AG04450 (cell line): ENCODE results near the gene GRK2. TPM values are rescaled to one million over a fixed set of nuclear protein-coding genes. Genes with fewer than 3 reads are reported as not detected.

Experiments
- CTCF ChIA-PET: fragments of 300-600, 350-600 bp; formaldehyde crosslinking; extraction: SDS; loops from one replicate; lab custom pipeline; 2022; ENCODE audit warnings: antibody characterized with exemption, inconsistent platforms; lab: Charles Lee
- POLR2A ChIA-PET: fragments of 350-600 bp; formaldehyde crosslinking; extraction: SDS; loops from one replicate; lab custom pipeline; 2021; ENCODE audit warnings: antibody characterized with exemption, inconsistent platforms; lab: Yijun Ruan, JAX
- DNase-seq: peaks from one replicate; pipeline ENCODE4 v3.0.0-alpha.2; 2011; ENCODE audit warnings: low read depth, low spot score
- H3K27ac ChIP-seq: one replicate; pipeline ENCODE4 v1.5.1; 2012; ENCODE audit warnings: low read depth, low read length, control low read depth
- H3K27me3 ChIP-seq: one replicate; pipeline ENCODE4 v1.6.0; 2012; ENCODE audit warnings: low read length; ENCODE audit not compliant: control insufficient read depth, insufficient read depth
- H3K4me3 ChIP-seq: 2 replicates; pipeline ENCODE4 v1.5.1; 2011; ENCODE audit warnings: mild to moderate bottlenecking, low read depth, low read length, control low read depth
- H3K9me3 ChIP-seq: 2 replicates; pipeline ENCODE4 v1.5.1; 2012; ENCODE audit warnings: low read length; ENCODE audit not compliant: control insufficient read depth, insufficient read depth
- polyA plus RNA-seq: library from polyadenylated mRNA; depleted of rRNA; stranded (reverse); fragments of >200 nt; gene quantifications from 2 replicates; pipeline ENCODE4 v1.2.3, GENCODE V29; 2011
- TF ChIP-seq, protein P1 (sequence below): IDR thresholded peaks from 2 replicates; pipeline ENCODE4 v1.5.1; 2011; ENCODE audit warnings: low read depth, low read length, control low read depth, inconsistent platforms

Gene GRK2
- polyA plus RNA-seq, 1 experiment: 17.3 TPM

DNA sequence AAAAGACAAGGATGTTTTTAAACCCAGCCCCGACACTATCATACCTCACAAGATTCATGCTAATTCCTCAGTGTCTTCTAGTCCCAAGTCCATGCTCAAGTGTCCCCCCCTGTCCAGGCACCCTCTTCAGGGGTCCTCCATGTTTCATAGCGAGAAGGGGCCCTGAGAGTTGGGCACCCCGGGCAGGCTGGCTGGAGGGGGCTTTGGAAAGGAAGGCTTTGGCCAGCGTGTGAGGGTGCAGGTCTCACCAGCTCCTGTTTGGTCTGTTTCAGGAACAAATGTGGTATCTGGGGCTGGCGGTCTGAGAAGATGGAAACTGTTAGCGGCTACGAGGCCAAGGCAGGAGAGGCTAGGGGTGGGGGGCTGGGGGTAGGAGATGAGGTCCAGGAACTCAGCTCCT, 32.5 kb downstream of the GRK2 start:
- Histone ChIP-seq H3K4me3 (no peak overlapping the region), H3K27ac (no peak overlapping the region), H3K27me3 (no peaks in the 10 kb centered on the region), H3K9me3 (peaks cover 8% of the 10 kb centered on the region)
- ChIA-PET CTCF (interaction anchor here (0.7 to 1.1 kb wide), 3 partner anchors 10 to 37 kb away, joined by 3 to 4 read pairs (median 3); partner anchors contain the start of gene ANKRD13D), POLR2A (no interaction called here)
- DNase-seq: no peak
- TF ChIP-seq, protein P1, sequence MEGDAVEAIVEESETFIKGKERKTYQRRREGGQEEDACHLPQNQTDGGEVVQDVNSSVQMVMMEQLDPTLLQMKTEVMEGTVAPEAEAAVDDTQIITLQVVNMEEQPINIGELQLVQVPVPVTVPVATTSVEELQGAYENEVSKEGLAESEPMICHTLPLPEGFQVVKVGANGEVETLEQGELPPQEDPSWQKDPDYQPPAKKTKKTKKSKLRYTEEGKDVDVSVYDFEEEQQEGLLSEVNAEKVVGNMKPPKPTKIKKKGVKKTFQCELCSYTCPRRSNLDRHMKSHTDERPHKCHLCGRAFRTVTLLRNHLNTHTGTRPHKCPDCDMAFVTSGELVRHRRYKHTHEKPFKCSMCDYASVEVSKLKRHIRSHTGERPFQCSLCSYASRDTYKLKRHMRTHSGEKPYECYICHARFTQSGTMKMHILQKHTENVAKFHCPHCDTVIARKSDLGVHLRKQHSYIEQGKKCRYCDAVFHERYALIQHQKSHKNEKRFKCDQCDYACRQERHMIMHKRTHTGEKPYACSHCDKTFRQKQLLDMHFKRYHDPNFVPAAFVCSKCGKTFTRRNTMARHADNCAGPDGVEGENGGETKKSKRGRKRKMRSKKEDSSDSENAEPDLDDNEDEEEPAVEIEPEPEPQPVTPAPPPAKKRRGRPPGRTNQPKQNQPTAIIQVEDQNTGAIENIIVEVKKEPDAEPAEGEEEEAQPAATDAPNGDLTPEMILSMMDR: no peak

DNA sequence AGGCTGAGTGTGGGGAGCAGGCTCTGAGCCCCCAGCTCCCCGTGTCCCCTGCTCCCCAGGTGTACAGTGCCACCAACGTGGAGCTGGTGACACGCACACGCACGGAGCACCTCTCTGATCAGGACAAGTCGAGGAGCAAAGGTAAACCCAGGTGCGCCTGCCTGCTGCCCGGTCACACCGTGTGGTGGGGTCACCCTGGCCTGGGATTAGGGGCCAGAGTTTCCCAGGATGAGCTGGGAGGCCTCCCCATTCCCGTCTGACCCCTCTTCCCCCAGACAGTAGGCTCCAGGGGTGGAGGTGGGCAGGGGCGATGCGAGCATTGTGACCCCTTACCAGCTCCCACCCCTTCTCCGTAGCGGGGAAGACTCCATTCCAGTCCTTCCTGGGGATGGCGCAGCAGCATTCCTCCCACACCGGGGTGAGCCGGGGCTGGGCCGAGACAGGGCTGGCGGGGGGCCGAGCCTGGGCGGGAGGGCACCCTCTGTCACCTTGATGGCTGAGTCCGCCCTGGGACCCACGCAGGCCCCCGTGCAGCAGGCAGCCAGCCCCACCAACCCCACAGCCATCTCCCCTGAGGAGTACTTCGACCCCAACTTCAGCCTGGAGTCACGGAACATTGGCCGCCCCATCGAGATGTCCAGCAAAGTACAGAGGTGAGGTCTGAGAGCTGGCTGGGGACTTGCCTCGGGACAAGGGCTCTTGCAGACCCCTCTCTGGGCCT, 33.4 kb downstream of the GRK2 start:
- Histone ChIP-seq H3K27ac (no peak overlapping the region), H3K27me3 (no peaks in the 10 kb centered on the region), H3K9me3 (peaks cover 8% of the 10 kb centered on the region), H3K4me3 (no peak overlapping the region)
- CTCF ChIA-PET: interaction anchor here (1.0 kb wide), 1 partner anchor 11 kb away, joined by 3 read pairs; the partner anchor contains the start of gene ANKRD13D
- DNase-seq: no peak
- POLR2A ChIA-PET: no interaction called here
- TF ChIP-seq, protein P1: no peak

DNA sequence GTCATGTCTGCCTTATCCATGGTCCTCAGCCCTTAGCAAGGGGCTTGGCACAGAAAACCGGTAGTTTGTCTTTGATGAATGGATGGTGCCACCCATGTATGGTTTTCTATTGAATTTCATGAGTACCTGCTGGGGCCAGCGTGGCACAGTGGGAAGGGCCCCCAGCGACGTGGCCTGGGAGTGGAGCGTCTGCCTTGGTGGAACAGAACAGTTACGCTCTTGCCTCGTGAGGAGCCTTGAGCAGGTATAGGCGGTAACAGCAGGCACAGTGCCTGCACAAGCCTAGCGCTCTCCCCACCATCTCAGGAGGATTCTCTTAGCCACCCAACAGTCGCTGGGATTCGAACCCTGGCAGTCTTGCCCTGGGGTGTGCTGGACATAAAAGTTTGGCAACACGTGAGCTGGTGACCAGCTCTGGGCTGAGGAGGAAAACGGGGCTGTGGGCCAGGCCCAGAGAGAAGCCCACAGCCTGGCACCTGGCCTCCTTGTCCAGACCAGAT, 34.0 kb downstream of the GRK2 start:
- Histone ChIP-seq H3K27me3 (no peaks in the 10 kb centered on the region), H3K9me3 (peaks cover 3% of the 10 kb centered on the region), H3K4me3 (no peak overlapping the region), H3K27ac (no peak overlapping the region)
- ChIA-PET CTCF (interaction anchor here (1.5 kb wide), 1 partner anchor 17 kb away, joined by 3 read pairs; no protein-coding TSS in a partner anchor), POLR2A (no interaction called here)
- TF ChIP-seq, protein P1: no peak
- DNase-seq: no peak

DNA sequence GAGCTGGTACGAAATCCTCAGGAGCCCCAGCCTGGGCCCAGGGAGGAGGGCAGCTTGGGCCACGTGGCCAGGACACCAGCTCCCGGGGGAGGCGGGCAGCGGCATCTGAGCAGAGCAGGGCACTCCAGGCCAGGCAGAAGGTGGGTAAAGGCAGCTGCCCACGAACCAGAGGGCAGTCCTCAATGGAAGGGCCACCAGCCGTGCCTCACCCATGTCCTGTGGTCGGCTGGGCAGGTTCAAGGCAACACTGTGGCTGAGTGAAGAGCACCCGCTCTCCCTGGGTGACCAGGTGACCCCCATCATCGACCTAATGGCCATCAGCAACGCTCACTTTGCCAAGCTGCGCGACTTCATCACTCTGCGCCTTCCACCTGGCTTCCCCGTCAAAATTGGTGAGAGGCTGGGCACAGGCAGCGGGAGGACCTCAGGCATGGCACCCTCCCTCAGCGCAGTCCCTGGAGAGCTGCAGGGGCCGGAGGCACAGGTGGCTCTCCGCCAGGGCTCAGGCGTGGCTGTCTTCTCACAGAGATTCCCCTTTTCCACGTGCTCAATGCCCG, 34.6 kb downstream of the GRK2 start:
- H3K9me3 ChIP-seq: no peaks in the 10 kb centered on the region; the same call in 1 of the 2 replicates
- no peak for DNase-seq
- TF ChIP-seq, protein P1: no peak
- POLR2A ChIA-PET: no interaction called here
- H3K27me3 ChIP-seq: no peaks in the 10 kb centered on the region
- CTCF ChIA-PET: interaction anchor here (1.5 kb wide), 1 partner anchor 17 kb away, joined by 3 read pairs; no protein-coding TSS in a partner anchor
- H3K27ac ChIP-seq: no peak overlapping the region
- H3K4me3 ChIP-seq: no peak overlapping the region
